GM23248 (cell line): ENCODE results near the gene HOXA6. TPM values are rescaled to one million over a fixed set of nuclear protein-coding genes. Genes with fewer than 3 reads are reported as not detected.

Experiments used
- DNase-seq: peaks from one replicate; pipeline ENCODE4 v3.0.0-alpha.2; 2015
- H2AFZ ChIP-seq: fragments of 200-600 bp; sonication (generic); 2 replicates; pipeline ENCODE4 v1.6.1; 2016; ENCODE audit warnings: antibody characterized with exemption
- H3F3A ChIP-seq: fragments of 200-600 bp; sonication (generic); 2 replicates; pipeline ENCODE4 v1.6.1; 2016; ENCODE audit warnings: mild to moderate bottlenecking, antibody characterized with exemption, mixed run types; ENCODE audit not compliant: insufficient read depth
- H3K27ac ChIP-seq: fragments of 200-600 bp; sonication (generic); 2 replicates; pipeline ENCODE4 v1.5.1; 2016; ENCODE audit warnings: mild to moderate bottlenecking
- H3K27me3 ChIP-seq: fragments of 200-600 bp; sonication (generic); replicated peaks from 2 replicates; pipeline ENCODE4 v1.6.1; 2016; ENCODE audit warnings: mild to moderate bottlenecking; ENCODE audit not compliant: insufficient read depth
- H3K36me3 ChIP-seq: fragments of 200-600 bp; sonication (generic); 2 replicates; pipeline ENCODE4 v1.6.1; 2016; ENCODE audit warnings: low read depth, mild to moderate bottlenecking
- H3K4me1 ChIP-seq: fragments of 200-600 bp; sonication (generic); 2 replicates; pipeline ENCODE4 v1.6.1; 2016; ENCODE audit warnings: mild to moderate bottlenecking; ENCODE audit not compliant: insufficient read depth
- H3K4me2 ChIP-seq: fragments of 200-600 bp; sonication (generic); one replicate; pipeline ENCODE4 v1.6.1; 2016; ENCODE audit warnings: mild to moderate bottlenecking; ENCODE audit not compliant: unreplicated experiment
- H3K4me3 ChIP-seq: fragments of 200-600 bp; sonication (generic); 2 replicates; pipeline ENCODE4 v1.5.1; 2016; ENCODE audit warnings: mild to moderate bottlenecking
- H3K79me2 ChIP-seq: fragments of 200-600 bp; sonication (generic); 2 replicates; pipeline ENCODE4 v1.6.1; 2016; ENCODE audit warnings: mild to moderate bottlenecking; ENCODE audit not compliant: insufficient read depth
- H3K9ac ChIP-seq: fragments of 200-600 bp; sonication (generic); 2 replicates; pipeline ENCODE4 v1.6.1; 2016; ENCODE audit warnings: mild to moderate bottlenecking
- H3K9me2 ChIP-seq: fragments of 200-600 bp; sonication (generic); 2 replicates; pipeline ENCODE4 v1.6.1; 2016; ENCODE audit warnings: mixed run types, mild to moderate bottlenecking, moderate library complexity; ENCODE audit not compliant: insufficient read depth
- H3K9me3 ChIP-seq: fragments of 200-600 bp; sonication (generic); one replicate; pipeline ENCODE4 v1.6.1; 2017; ENCODE audit warnings: low read depth
- H4K20me1 ChIP-seq: fragments of 200-600 bp; sonication (generic); 2 replicates; pipeline ENCODE4 v1.6.0; 2016; ENCODE audit not compliant: insufficient read depth
- EZH2 ChIP-seq: fragments of 200-600 bp; sonication (generic); IDR thresholded peaks from 2 replicates; pipeline ENCODE4 v1.6.1; 2018; ENCODE audit warnings: antibody characterized with exemption, mild to moderate bottlenecking; ENCODE audit not compliant: insufficient read depth, poor library complexity, severe bottlenecking
- EZH2phosphoT487 ChIP-seq: fragments of 200-600 bp; sonication (generic); IDR thresholded peaks from 2 replicates; pipeline ENCODE4 v1.6.1; 2018; ENCODE audit warnings: antibody characterized with exemption, moderate library complexity, mild to moderate bottlenecking, low read depth; ENCODE audit not compliant: insufficient read depth
- WGBS, 2 experiments: methylation state at CpG; one replicate each; pipeline ENCODE4 v1.1.6; 2015 to 2017; ENCODE audit warnings: low lambda C conversion rate in 2 of 2, low coverage in 1 of 2; ENCODE audit errors: missing lambda C conversion rate in 2 of 2; 5-methylcytosine and 5-hydroxymethylcytosine counted together
- in situ Hi-C: fragments of 300-500 bp; cut with MboI; formaldehyde crosslinking; loops from 2 replicates; pipeline ENCODE4 v1.15.0; 2020
- polyA plus RNA-seq: library from polyadenylated mRNA; unstranded; fragments of >200 nt; fragmentation: Nextera tagmentation; extraction: Ambion mirVana; gene quantifications from 2 replicates; pipeline ENCODE4 v1.2.1, GENCODE V29; 2016
- total RNA-seq: library from RNA; depleted of rRNA; stranded (reverse); fragments of >200 nt; shearing (Covaris generic); gene quantifications from 2 replicates; pipeline ENCODE4 v1.2.3, GENCODE V29; 2014

HOXA6 gene
- total and polyA plus RNA-seq, 2 experiments from 2014 or later = 3.2 to 3.5 TPM

- Histone ChIP-seq H3F3A (peaks cover 19% of the 10 kb centered on the region), H3K27ac (peak within 1 kb of the TSS; percentile 99), H2AFZ (peak within 1 kb of the TSS; percentile 75), H3K27me3 (no peaks in the 10 kb centered on the region), H3K4me2 (peak within 1 kb of the TSS; percentile 100), H3K4me1 (peaks cover 7% of the 10 kb centered on the region), H3K9ac (peak within 1 kb of the TSS; percentile 98), H3K79me2 (peaks cover 92% of the 10 kb centered on the region), H3K9me2 (no peaks in the 10 kb centered on the region), H4K20me1 (no peaks in the 10 kb centered on the region), H3K9me3 (no peaks in the 10 kb centered on the region), H3K36me3 (peaks cover 11% of the 10 kb centered on the region; the same call in 1 of the 2 replicates), H3K4me3 (peak within 1 kb of the TSS; percentile 83)
- in situ Hi-C loops = loop anchor here (10.0 kb wide), 1 partner anchor 971 kb away; no protein-coding TSS in a partner anchor
- no peak for TF ChIP-seq EZH2
- TF ChIP-seq EZH2phosphoT487 = no peak
- DNase-seq = peak; percentile 99
- 0 to 1% methylated on average over 76 to 82 of the region's 82 CpGs for WGBS, 2 experiments
Observed at GRCh38 chr7:27165089-27165995, 17.8 kb upstream of the HOXA6 start, which contains the start of gene HOXA9. Gene HOXA9, minus strand, starts transcription at chr7:27165537. Its CDS starts 80 bp downstream, at chr7:27165457.

- Histone ChIP-seq H2AFZ (peak overlapping the region; percentile 75), H3K4me2 (peak overlapping the region; percentile 100), H3K79me2 (peaks cover 84% of the 10 kb centered on the region), H3K27ac (peak overlapping the region; percentile 99), H3K4me1 (peaks cover 7% of the 10 kb centered on the region), H3F3A (peaks cover 19% of the 10 kb centered on the region), H3K9me2 (no peaks in the 10 kb centered on the region), H3K36me3 (peaks cover 10% of the 10 kb centered on the region; the same call in 1 of the 2 replicates), H3K4me3 (peak overlapping the region; percentile 83), H4K20me1 (no peaks in the 10 kb centered on the region), H3K9ac (peak overlapping the region; percentile 98), H3K27me3 (no peaks in the 10 kb centered on the region), H3K9me3 (no peaks in the 10 kb centered on the region)
- in situ Hi-C loops = loop anchor here (10.0 kb wide), 1 partner anchor 970 kb away; no protein-coding TSS in a partner anchor
- DNase-seq = peak; percentile 73
- WGBS, 2 experiments = 0 to 1% methylated on average over 40 to 44 of the region's 47 CpGs
- no peak for TF ChIP-seq EZH2
Observed at GRCh38 chr7:27164367-27165088, 17.0 kb upstream of the HOXA6 start.

DNA sequence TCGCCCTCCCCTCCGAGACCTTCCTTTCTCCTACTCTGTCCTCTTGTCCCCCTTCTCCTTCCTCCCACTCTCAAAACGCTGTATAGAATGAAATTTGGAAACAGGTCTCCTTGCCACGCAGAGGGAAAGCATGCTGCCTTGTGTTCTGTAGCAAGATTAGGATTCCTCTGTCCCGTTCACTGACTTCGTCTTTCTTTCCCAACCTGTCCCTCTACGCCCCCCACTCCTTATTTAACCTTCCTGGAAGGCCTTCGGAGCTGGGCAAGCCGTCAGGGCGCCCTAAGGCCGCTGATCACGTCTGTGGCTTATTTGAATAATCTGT, 16.4 kb upstream of the HOXA6 start:
- Histone ChIP-seq H3K27me3 (no peaks in the 10 kb centered on the region), H2AFZ (no peak overlapping the region), H3K4me1 (peaks cover 7% of the 10 kb centered on the region), H3K9me2 (no peaks in the 10 kb centered on the region), H3K4me3 (peak overlapping the region; percentile 83), H3K27ac (peak overlapping the region; percentile 99), H3K79me2 (peaks cover 79% of the 10 kb centered on the region), H3K36me3 (peaks cover 10% of the 10 kb centered on the region; the same call in 1 of the 2 replicates), H3F3A (peaks cover 19% of the 10 kb centered on the region), H3K9ac (peak overlapping the region; percentile 98), H3K4me2 (peak overlapping the region; percentile 100), H4K20me1 (no peaks in the 10 kb centered on the region), H3K9me3 (no peaks in the 10 kb centered on the region)
- in situ Hi-C loops = loop anchor here (10.0 kb wide), 1 partner anchor 969 kb away; no protein-coding TSS in a partner anchor
- peak; percentile 39 for DNase-seq
- TF ChIP-seq EZH2phosphoT487 (no peak), EZH2 (no peak)
- 0 to 1% methylated on average over 12 of the region's 12 CpGs for whole genome bisulfite sequencing, 2 experiments

- DNase-seq = peak; percentile 49
- Histone ChIP-seq H3F3A (peaks cover 19% of the 10 kb centered on the region), H3K9ac (peak overlapping the region; percentile 98), H3K4me3 (peak overlapping the region; percentile 83), H2AFZ (no peak overlapping the region), H3K27ac (peak overlapping the region; percentile 99), H3K36me3 (peaks cover 10% of the 10 kb centered on the region; the same call in 1 of the 2 replicates), H3K9me3 (no peaks in the 10 kb centered on the region), H3K4me2 (peak overlapping the region; percentile 100), H3K27me3 (no peaks in the 10 kb centered on the region), H3K4me1 (peaks cover 7% of the 10 kb centered on the region), H4K20me1 (no peaks in the 10 kb centered on the region), H3K79me2 (peaks cover 74% of the 10 kb centered on the region), H3K9me2 (no peaks in the 10 kb centered on the region)
- TF ChIP-seq EZH2phosphoT487 = no peak
- no peak for TF ChIP-seq EZH2
- in situ Hi-C loops = loop anchor here (10.0 kb wide), 1 partner anchor 969 kb away; no protein-coding TSS in a partner anchor
- 1 to 4% methylated on average over 23 to 24 of the region's 24 CpGs for WGBS, 2 experiments
Observed at GRCh38 chr7:27163288-27164044, 15.9 kb upstream of the HOXA6 start.
